ENCODE data around the gene RIMS1.

GRCh38 chr6:72418495-72418894 lies 532.1 kb downstream of the RIMS1 start:
- no peak for TF ChIP-seq CTCF (IDR thresholded peaks at IDR 0.05; ENCODE audit: extremely low read depth in 1 of 2, insufficient read depth in 1 of 2, low read depth in 1 of 2, low read length in 2 of 2)
- TF ChIP-seq POLR2A (IDR thresholded peaks at IDR 0.05; ENCODE audit: low read depth, low read length) = no peak
- TF ChIP-seq EZH2 (IDR thresholded peaks at IDR 0.05; ENCODE audit: borderline replicate concordance, low read depth, low read length, severe bottlenecking) = no peak
- no peak for TF ChIP-seq MAX (IDR thresholded peaks at IDR 0.05; ENCODE audit: insufficient read depth, insufficient read length)
- no peak for TF ChIP-seq JUN (IDR thresholded peaks at IDR 0.05; ENCODE audit: borderline replicate concordance, insufficient read depth, insufficient read length, low read depth)
- TF ChIP-seq POLR2AphosphoS5 (IDR thresholded peaks at IDR 0.05; ENCODE audit: insufficient read depth, low read depth, low read length) = no peak
- TF ChIP-seq MYC (IDR thresholded peaks at IDR 0.05; ENCODE audit: low read depth, low read length) = no peak
- TF ChIP-seq FOS (IDR thresholded peaks at IDR 0.05; ENCODE audit: borderline replicate concordance, insufficient read depth, low read length) = no peak
